ENCODE measurements around the gene SYDE2. TPM values are rescaled to one million over a fixed set of nuclear protein-coding genes. Genes with fewer than 3 reads are reported as not detected.

SYDE2 gene
- polyA plus RNA-seq, 1 of the 3 experiments (the other 2 are of a cell fraction), result not detected

- no peaks in the 10 kb centered on the region for H3F3A ChIP-seq (replicated peaks; ENCODE audit: insufficient read depth)
- H4K20me1 ChIP-seq (ENCODE audit: insufficient read depth), result no peaks in the 10 kb centered on the region
- no peak overlapping the region for H3K27ac ChIP-seq (ENCODE audit: low read depth in 2 of 2, low read length in 1 of 2)
- no peak overlapping the region for H3K4me2 ChIP-seq
- 6% methylated on average over 4 of the region's 4 CpGs for WGBS (ENCODE audit: low lambda C conversion rate)
- no peak overlapping the region for H2AFZ ChIP-seq (ENCODE audit: low read depth)
- H3K27me3 ChIP-seq (ENCODE audit: insufficient read depth), result no peaks in the 10 kb centered on the region; the same call in 1 of the 2 replicates
- H3K9me3 ChIP-seq, result no peaks in the 10 kb centered on the region
- no peaks in the 10 kb centered on the region for H3K9me2 ChIP-seq
- CTCF ChIA-PET, result no interaction called here
- H3K4me1 ChIP-seq (ENCODE audit: control insufficient read depth in 1 of 2, insufficient read depth in 2 of 2, low read depth in 1 of 2, low read length in 1 of 2), result no peaks in the 10 kb centered on the region
- TF ChIP-seq GATA2 (CRISPR knock-in tag; IDR thresholded peaks at IDR 0.05), result no peak
- TF ChIP-seq NFIC (IDR thresholded peaks at IDR 0.05; ENCODE audit: borderline replicate concordance), result no peak
- TF ChIP-seq MEF2A (IDR thresholded peaks at IDR 0.05; ENCODE audit: borderline replicate concordance, low read depth), result no peak
- TF ChIP-seq, protein P1, sequence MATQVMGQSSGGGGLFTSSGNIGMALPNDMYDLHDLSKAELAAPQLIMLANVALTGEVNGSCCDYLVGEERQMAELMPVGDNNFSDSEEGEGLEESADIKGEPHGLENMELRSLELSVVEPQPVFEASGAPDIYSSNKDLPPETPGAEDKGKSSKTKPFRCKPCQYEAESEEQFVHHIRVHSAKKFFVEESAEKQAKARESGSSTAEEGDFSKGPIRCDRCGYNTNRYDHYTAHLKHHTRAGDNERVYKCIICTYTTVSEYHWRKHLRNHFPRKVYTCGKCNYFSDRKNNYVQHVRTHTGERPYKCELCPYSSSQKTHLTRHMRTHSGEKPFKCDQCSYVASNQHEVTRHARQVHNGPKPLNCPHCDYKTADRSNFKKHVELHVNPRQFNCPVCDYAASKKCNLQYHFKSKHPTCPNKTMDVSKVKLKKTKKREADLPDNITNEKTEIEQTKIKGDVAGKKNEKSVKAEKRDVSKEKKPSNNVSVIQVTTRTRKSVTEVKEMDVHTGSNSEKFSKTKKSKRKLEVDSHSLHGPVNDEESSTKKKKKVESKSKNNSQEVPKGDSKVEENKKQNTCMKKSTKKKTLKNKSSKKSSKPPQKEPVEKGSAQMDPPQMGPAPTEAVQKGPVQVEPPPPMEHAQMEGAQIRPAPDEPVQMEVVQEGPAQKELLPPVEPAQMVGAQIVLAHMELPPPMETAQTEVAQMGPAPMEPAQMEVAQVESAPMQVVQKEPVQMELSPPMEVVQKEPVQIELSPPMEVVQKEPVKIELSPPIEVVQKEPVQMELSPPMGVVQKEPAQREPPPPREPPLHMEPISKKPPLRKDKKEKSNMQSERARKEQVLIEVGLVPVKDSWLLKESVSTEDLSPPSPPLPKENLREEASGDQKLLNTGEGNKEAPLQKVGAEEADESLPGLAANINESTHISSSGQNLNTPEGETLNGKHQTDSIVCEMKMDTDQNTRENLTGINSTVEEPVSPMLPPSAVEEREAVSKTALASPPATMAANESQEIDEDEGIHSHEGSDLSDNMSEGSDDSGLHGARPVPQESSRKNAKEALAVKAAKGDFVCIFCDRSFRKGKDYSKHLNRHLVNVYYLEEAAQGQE (IDR thresholded peaks at IDR 0.05; ENCODE audit: low read depth, low read length), result no peak
- TF ChIP-seq, protein P2, sequence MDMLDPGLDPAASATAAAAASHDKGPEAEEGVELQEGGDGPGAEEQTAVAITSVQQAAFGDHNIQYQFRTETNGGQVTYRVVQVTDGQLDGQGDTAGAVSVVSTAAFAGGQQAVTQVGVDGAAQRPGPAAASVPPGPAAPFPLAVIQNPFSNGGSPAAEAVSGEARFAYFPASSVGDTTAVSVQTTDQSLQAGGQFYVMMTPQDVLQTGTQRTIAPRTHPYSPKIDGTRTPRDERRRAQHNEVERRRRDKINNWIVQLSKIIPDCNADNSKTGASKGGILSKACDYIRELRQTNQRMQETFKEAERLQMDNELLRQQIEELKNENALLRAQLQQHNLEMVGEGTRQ (IDR thresholded peaks at IDR 0.05; ENCODE audit: borderline replicate concordance, low read depth, low read length), result no peak
- no peak for TF ChIP-seq FOSL2 (IDR thresholded peaks at IDR 0.05; ENCODE audit: borderline replicate concordance, low read depth)
- no peak for TF ChIP-seq GABPA (IDR thresholded peaks at IDR 0.05; ENCODE audit: low read depth)
- TF ChIP-seq RXRA (IDR thresholded peaks at IDR 0.05; ENCODE audit: borderline replicate concordance, low read depth), result no peak
- no peak for TF ChIP-seq CTCF (IDR thresholded peaks at IDR 0.05)
- TF ChIP-seq IRF3 (IDR thresholded peaks at IDR 0.05; ENCODE audit: low read depth, low read length), result no peak
- TF ChIP-seq RAD21 (IDR thresholded peaks at IDR 0.05; ENCODE audit: low read length), result no peak
- no peak for TF ChIP-seq MXI1 (IDR thresholded peaks at IDR 0.05; ENCODE audit: low read depth, low read length)
- no peak for TF ChIP-seq POLR2AphosphoS5 (IDR thresholded peaks at IDR 0.05; ENCODE audit: low read depth, low read length)
- TF ChIP-seq JUND (IDR thresholded peaks at IDR 0.05), result no peak
- H3K4me3 ChIP-seq (ENCODE audit: low read depth in 2 of 2, low read length in 1 of 2), result no peak overlapping the region
- no peak for DNase-seq
- no peaks in the 10 kb centered on the region for H3K79me2 ChIP-seq (ENCODE audit: insufficient read depth)
- no peaks in the 10 kb centered on the region for H3K36me3 ChIP-seq (replicated peaks in 1 of 2; ENCODE audit: control insufficient read depth in 1 of 2, insufficient read depth in 2 of 2, low read length in 1 of 2)
- H3K9ac ChIP-seq, result no peak overlapping the region
- POLR2A ChIA-PET, result no interaction called here
These were observed 49.4 kb downstream of the SYDE2 start for GRCh38 chr1:85151446-85151845.
